DMS 273 treated with DMSO at 0.1 percent for 48 hours (cell line): ENCODE measurements around the gene ABR.
"Not testable (repeated sequence)": the region's sequence is repeated elsewhere in the genome, so short reads cannot be mapped to it uniquely, and the experiment has no call there.

Source experiments
- DNase-seq: peaks from one replicate; lab custom pipeline; 2025; lab: John Stamatoyannopoulos, UW

Gene ABR

DNA sequence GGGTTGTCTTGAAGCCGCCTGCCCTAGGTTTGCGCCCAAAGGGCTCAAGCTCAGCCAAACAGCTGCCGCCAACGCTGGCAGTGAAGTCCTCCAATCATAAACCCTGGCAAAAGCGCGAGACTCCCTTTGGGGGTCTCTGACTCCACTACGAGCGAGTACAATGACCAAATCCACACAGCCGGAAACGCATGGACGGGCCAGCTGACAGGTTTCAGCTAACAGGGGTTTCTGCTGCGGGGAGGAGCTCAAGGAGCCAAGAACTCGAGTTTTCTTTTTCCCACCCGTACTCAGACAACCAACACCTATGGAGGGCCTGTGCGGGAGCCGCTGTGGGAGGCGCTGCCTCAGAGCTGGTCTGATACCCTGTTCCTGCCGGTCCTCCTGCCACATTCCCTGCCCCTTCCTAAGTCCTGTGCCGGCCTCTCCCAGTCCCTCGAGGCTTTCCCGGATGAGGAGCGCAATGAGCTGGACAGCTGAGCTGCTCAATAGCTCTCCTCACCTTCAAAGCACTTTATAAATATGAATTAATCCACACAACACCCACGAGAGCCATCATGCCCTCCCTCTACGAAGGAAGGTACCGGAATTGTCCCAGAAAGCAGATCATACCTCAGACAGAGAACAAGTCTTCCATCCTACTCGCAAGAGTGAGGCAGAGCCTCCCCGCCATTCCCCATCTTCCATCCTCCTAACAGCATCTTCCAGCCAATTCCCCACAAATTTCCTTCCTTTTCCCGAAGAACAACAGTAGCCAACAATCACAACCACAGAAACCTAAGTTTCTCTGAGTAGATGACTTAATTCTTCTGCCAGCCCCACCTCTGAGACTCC is 6.1 kb downstream of the ABR start:
- DNase-seq = no peak

- no peak for DNase-seq
Measured at GRCh38 chr17:1171953-1172352, 7.8 kb downstream of the ABR start.

DNA sequence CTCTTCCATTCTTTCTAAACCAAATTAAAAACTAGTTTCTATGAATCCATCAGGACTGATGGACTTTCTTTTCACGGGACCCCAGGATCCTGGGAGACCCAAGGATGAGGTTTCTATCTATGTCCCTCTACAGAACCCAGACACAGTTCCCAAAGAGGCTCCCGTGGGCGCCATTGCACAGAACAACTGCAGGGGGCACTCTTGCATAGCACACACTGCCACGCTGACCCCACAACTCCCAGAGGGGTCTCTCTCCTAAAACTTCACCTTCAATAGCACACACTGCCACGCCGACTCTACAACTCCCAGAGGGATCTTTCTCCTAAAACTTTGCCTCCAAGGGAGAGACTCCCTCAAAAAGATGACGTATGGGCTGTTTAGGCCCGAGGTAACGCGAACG is 9.0 kb downstream of the ABR start:
- DNase-seq = no peak

DNA sequence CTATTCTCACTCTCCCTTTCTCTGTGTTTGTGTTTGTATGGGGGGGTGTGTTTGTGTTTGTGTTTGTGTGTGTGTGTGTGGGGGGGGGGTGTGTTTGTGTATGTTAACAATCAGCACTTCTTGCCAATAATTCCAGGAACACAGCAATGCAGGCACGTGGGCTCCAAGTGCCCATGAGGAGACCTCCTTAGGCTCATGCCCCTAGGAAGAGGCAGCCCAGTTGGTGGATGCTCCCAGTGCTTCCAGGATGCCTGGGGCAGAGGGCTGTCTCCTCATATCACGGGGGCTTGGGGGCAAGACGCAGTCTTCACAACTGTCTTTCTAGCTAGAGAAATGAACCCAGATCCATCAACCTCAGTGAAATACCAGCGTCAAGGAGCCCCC is 9.9 kb downstream of the ABR start:
- DNase-seq = no peak

DNA sequence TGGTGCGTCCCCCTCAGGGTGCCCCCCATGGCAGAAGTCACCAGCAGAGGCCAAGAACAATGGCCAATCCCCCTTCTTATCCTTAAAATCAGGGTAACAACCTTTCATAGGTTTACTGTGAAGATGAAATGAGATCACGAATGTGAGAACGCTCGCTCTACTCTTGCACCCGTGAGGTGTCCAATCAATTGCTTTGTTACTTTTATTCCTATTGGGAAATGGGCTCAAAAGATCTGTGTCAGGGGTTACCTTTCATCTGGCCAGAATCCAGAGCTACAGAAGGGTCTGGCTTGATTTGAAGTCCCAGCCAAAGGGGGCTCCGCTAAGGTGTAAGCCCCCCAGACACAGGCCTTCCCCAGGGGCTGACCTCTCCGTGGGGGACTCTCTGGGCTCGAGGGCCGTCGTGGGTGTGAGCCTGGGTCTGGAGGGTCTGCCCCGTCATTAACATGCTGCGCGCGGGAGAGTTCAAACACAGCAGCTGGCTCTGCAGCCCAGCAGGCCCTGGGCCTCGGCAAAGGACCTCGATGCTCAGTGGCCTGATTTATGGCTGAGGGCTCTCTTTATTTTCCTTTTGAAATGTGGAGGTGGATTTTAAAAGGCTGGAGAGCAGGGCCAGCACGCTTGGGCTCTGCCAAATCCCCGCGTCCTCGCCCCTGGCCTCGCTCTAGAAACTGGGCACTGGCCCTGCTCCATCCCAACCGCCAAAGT is 10.4 kb downstream of the ABR start:
- DNase-seq = no peak

GRCh38 chr17:1168533-1169220 is 11.1 kb downstream of the ABR start:
- no peak for DNase-seq

DNA sequence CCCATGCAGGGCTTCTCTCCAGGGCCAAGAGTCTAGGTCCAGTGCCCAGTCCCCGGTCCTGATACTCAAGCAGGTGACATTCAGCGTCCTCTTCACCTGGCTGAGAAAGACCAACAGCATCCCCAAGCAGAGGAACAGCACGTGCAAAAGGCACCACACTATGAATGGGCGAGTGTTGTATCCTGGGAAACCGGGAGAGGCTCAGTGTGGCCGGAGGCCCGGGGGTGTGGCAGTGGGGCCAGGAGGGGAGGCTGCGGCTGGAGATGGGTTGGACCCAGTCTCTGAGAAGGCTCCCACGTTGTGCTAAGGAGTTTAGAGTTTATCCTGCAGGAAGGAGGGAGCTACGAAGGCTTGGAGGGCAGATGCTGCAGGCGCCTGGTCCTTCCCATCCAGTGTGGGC is 13.5 kb downstream of the ABR start:
- no peak for DNase-seq

DNA sequence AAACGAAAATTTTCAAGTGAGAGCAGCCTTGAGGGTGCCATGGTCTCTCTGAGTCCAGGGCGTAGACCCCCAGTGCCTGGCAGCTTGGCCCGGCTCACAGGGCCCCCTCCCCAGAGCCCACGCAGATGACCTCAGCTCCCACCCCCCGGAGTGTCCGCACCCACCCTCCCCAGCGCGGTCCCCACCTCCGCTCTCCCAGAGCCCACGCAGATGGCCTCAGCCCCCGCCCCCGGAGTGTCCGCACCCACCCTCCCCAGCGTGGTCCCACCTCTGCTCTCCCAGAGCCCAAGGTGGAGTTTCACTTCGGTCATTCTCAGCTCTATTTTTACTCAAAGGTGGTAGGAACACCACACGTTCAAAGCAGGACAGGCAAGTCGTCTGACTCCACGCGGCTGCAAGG is 13.9 kb downstream of the ABR start:
- DNase-seq = no peak

DNA sequence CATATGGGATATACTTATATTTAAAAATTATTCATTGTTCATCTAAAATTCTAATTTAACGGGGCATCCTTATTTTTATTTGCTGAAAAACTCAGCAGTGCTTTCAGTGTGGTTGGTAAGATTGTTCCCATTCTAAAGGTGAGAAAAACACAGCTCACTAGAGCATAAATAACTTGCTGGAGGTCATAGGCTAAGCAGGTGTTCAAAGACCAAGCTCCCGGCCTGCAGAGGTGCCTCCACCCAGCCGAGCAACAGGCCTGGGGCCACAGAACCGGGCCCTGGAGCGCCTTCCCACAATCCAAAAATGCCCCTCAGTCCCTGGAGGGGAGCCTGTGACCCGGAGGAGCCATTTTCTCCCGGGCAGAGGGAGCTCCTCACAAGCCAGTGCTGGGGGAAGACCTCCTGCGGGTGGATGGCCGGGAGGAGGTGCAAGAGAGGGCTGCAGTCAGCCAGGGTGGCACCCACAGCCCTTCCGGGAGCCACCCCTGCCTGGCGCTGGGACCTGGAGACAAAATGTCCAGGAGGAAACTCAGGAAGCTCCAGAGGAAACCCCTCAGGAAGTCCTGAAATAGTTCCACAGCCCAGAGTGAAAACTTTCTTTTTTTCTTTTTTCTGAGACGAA is 14.7 kb downstream of the ABR start:
- DNase-seq = no peak

GRCh38 chr17:1162116-1162855 is 17.5 kb downstream of the ABR start:
- no peak for DNase-seq

GRCh38 chr17:1160591-1161390 is 19.0 kb downstream of the ABR start:
- DNase-seq = no peak

- DNase-seq = no peak
Measured at GRCh38 chr17:1159431-1160180, 20.2 kb downstream of the ABR start.

GRCh38 chr17:1158879-1159278 is 20.9 kb downstream of the ABR start:
- no peak for DNase-seq

- no peak for DNase-seq
Measured at GRCh38 chr17:1156864-1157263, 22.9 kb downstream of the ABR start.

- no peak for DNase-seq
Measured at GRCh38 chr17:1154704-1155103, 25.1 kb downstream of the ABR start.

DNA sequence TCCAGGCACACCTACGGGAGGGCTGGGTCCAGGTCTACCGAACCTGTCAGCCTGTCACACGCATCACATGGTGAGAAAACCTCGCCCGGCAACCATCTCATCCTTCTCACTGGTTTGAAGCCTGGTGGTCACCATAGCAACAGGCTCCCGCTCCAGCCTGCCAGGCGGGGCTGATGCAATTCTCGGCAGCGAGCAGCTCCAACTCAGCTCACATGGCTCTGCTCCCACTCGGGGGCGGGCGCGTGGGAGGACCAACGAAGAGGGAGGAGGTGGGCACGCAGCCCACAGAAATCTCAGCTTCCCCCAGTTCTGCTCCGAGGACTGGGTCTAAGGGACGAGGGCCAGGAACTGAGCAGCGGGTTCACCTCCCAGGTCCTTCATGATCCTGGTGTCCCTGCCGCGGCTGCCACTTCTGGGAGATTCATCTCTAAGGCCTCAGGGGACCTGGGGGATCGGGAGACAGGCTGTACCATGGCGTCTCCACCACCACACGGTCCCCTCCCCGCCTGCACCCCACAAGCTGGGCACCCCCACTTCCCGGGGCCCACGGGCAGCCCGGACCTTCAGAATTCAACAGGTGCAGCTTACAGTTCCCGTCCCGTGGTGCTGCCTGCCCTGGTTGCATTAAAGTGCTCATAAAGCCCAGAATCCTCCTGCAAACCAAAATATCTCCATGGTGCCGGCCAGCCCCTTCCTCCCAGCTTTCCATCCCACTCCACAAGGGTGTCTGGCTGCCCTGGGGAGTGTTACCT is 25.8 kb downstream of the ABR start:
- no peak for DNase-seq

- not testable (repeated sequence) for DNase-seq
Measured at GRCh38 chr17:1152582-1152981, 27.2 kb downstream of the ABR start.

DNA sequence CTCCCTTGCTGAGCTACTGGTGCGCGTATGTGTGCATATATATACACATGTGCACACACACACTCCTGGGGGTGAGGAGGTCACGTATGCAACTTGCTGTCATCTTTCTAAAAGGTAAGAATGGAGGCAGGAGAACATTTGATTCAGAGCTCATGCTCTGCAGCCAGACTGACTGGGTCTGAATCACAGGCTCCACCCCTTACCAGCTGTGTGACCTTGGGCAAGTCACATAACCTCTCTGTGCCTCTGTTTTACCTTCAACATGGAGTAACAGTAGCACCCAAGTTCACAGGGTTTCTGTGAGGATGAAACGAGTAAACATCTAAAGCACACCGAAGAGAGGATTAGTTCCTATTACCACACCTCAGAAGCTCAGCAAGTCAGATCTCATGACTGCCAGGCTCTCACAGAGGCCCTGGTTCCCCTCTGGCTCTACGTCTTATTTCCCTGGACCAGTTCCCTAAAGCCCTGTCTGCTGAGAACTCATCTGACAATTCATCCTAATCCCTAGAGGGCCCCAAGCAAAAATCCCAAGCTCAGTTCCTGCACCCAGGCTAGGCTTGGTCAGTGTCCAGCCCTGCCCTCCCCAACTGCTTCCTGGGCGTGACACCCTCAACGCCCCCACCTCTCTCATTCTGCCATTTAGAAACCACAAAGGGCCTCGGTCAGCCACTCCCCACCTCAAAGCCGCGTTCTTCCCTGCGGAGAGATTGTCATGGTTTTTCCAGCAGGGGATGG is 28.7 kb downstream of the ABR start:
- no peak for DNase-seq

DNA sequence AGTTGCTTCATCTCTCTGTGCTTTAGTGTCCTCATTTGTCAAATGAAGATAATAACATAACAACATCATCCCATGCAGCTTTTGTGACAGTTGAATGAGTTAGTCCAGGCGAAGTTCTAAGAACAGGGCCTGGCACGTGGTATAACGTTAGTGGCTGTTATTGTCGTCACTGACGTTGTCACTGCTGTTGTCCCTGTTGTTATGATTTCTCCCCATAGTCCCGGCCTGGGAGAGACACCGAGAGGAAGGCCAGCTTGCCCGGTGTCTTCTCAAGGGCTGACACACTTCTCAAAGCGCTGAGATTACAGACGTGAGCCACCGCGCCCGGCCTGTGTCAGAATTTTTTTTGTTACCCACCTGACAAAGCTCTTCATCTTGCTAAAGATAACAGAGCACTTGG is 29.9 kb downstream of the ABR start:
- DNase-seq = no peak
